T-helper 2 cell treated with Interferon-gamma antibody and Interleukin-4, amounts not matched to agents 5 μg/mL and 100 μg/mL, for 36 hours (primary cell): ENCODE results near the gene CIDEA.

Experiments
- DNase-seq: peaks from one replicate; pipeline ENCODE4 v3.0.0; 2021; ENCODE audit warnings: low spot score
- H3K27ac Mint-ChIP-seq: one replicate; pipeline ENCODE4 v1.8.0; 2021; ENCODE audit warnings: mild to moderate bottlenecking, mixed read lengths
- H3K27me3 Mint-ChIP-seq: one replicate; pipeline ENCODE4 v1.8.0; 2021; ENCODE audit warnings: low read depth, mixed read lengths
- H3K36me3 Mint-ChIP-seq: one replicate; pipeline ENCODE4 v1.8.0; 2021; ENCODE audit warnings: low read depth, mixed read lengths
- H3K4me1 Mint-ChIP-seq: one replicate; pipeline ENCODE4 v1.8.0; 2021; ENCODE audit warnings: low read depth, mixed read lengths
- H3K4me3 Mint-ChIP-seq: one replicate; pipeline ENCODE4 v1.8.0; 2022; ENCODE audit warnings: mild to moderate bottlenecking, moderate library complexity, mixed read lengths
- H3K9me3 Mint-ChIP-seq: one replicate; pipeline ENCODE4 v1.8.0; 2021; ENCODE audit warnings: mixed read lengths

CIDEA gene

DNA sequence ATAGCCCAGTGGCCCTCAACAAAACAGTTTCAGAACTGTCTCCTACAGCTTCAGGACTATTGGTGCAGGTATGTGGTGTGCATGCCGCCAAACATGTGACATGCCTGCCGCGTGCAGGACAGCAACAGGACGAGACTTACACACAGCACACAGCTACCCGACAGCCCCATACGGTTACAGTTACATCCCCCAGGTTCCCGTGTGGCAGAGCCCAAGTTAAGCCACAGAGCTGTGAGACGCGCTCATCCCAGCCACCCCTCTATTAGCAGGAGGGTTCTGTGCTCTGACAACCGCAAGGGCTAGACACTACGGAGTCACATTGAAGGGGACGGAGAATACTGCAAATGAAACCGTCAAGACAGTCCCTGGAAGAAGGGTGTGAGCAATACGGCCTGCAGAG is 37.5 kb downstream of the CIDEA start:
- no peak for DNase-seq
- Mint-ChIP-seq H3K36me3 (no peaks in the 10 kb centered on the region), H3K9me3 (no peaks in the 10 kb centered on the region), H3K4me3 (no peak overlapping the region), H3K27ac (no peak overlapping the region), H3K27me3 (peaks cover 42% of the 10 kb centered on the region), H3K4me1 (no peaks in the 10 kb centered on the region)

DNA sequence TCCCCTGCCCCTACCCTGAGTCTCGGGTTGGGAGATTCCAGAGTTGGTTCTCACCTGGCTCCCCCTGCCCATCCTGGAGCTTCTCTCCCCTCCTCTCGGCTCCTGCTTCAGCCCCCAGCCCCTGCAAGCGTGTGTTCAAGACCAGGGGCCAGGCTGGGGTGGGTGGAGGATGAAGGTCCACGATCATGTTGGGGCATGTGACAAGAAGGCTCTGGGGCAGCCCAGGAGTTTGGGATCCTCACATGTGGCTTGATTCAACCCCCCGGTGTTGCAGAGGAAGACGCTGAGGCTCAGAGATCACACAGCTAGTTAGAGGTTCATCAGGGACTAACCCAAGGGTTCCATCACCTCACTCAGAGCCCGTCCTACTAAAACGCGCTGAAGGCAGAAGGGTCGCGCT is 39.7 kb downstream of the CIDEA start:
- Mint-ChIP-seq H3K4me3 (no peak overlapping the region), H3K4me1 (no peaks in the 10 kb centered on the region), H3K27me3 (peaks cover 28% of the 10 kb centered on the region), H3K9me3 (no peaks in the 10 kb centered on the region), H3K27ac (no peak overlapping the region), H3K36me3 (no peaks in the 10 kb centered on the region)
- DNase-seq, result no peak

DNA sequence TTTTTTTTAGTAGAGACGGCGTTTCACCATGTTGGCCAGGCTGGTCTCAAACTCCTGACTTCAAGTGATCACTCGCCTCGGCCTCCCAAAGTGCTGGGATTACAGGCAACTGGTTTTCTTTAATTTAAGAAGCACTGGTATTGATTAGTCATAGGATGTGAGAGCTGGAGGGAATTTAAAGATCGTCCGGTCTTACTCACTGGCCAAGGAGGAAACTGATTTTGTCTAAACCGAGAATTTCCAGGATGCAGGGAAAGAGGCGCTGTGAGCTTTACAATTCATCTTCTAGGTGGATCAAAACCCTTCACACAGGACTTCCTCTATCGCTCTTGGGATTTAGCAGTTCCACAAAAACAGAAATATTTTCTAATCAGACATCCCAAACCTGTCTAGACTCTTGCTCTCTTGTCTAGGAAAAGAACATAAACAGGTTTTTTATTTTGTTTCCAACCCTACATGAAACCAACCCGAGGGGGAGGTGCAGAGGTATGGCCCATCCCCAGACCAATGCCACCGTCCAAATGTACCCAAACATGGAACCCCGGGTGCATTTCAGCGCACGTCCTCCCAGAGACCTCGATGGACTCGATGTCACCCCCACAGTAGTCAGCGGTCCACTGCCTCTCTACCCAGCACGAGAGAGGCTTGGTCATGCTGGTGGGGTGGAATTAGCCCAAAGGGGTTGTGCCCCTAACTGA is 41.4 kb downstream of the CIDEA start:
- H3K36me3 Mint-ChIP-seq, result no peaks in the 10 kb centered on the region
- H3K27me3 Mint-ChIP-seq, result peaks cover 22% of the 10 kb centered on the region
- H3K9me3 Mint-ChIP-seq, result no peaks in the 10 kb centered on the region
- H3K27ac Mint-ChIP-seq, result no peak overlapping the region
- no peaks in the 10 kb centered on the region for H3K4me1 Mint-ChIP-seq
- no peak overlapping the region for H3K4me3 Mint-ChIP-seq
- DNase-seq, result no peak

DNA sequence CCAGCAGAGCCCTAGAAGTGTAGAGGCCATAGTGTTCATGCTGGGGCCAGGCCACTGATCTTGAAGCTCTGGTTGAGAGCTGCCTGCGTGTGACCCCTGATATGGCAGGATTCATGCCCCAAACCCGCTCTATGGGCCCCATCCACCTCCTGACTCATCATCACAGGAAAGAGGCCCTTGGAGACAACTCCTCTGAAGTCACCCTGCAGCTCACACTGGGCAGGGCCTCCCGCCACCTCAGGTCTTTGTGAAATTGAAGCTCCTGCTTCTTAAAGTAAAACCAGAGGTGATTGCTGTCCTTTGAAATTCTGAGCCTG is 41.9 kb downstream of the CIDEA start:
- Mint-ChIP-seq H3K4me1 (no peaks in the 10 kb centered on the region), H3K36me3 (no peaks in the 10 kb centered on the region), H3K27me3 (peaks cover 27% of the 10 kb centered on the region), H3K27ac (no peak overlapping the region), H3K9me3 (no peaks in the 10 kb centered on the region), H3K4me3 (no peak overlapping the region)
- no peak for DNase-seq

DNA sequence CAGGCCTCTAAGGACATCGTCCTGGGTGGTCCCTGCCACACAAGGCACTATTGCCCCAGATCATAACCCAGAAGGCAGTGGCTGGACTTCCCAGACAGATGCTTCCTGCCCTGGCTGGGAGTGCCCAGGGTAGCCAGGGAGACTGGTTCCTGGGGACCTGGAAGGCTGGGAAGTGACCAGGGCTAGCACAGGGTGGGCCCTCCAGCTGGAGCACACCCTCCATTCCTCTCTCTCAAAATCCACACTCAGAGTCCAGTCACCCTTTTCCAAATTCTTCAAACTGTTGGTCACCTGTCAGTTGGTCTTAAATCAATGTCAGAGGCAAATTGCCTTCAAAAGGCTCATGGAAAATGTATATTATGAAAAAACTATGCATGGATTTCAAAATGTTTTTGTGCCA is 42.3 kb downstream of the CIDEA start:
- no peaks in the 10 kb centered on the region for H3K36me3 Mint-ChIP-seq
- DNase-seq, result no peak
- H3K27me3 Mint-ChIP-seq, result peaks cover 29% of the 10 kb centered on the region
- no peak overlapping the region for H3K4me3 Mint-ChIP-seq
- H3K27ac Mint-ChIP-seq, result no peak overlapping the region
- H3K9me3 Mint-ChIP-seq, result no peaks in the 10 kb centered on the region
- no peaks in the 10 kb centered on the region for H3K4me1 Mint-ChIP-seq

DNA sequence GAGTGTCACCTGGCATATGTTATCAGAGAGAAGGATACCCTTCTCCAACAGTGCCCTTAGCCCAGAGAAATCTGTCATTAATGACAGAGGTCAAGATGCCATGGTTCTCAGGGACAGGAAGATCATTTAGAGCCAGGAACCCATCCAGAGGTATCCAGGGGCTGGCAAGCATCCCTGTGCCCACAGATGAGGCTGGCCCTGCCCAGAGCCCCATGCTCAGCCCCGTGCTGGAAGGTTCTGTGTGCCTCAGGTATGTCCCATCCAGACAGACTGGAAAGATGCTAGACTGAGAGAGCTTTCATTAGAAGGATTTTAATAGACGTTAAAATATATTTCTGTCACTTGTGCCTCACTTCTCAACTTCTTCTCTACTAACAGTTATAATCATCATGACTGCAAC is 45.7 kb downstream of the CIDEA start:
- no peak for DNase-seq
- H3K27ac Mint-ChIP-seq, result no peak overlapping the region
- peaks cover 32% of the 10 kb centered on the region for H3K27me3 Mint-ChIP-seq
- no peaks in the 10 kb centered on the region for H3K36me3 Mint-ChIP-seq
- no peaks in the 10 kb centered on the region for H3K9me3 Mint-ChIP-seq
- no peak overlapping the region for H3K4me3 Mint-ChIP-seq
- no peaks in the 10 kb centered on the region for H3K4me1 Mint-ChIP-seq

DNA sequence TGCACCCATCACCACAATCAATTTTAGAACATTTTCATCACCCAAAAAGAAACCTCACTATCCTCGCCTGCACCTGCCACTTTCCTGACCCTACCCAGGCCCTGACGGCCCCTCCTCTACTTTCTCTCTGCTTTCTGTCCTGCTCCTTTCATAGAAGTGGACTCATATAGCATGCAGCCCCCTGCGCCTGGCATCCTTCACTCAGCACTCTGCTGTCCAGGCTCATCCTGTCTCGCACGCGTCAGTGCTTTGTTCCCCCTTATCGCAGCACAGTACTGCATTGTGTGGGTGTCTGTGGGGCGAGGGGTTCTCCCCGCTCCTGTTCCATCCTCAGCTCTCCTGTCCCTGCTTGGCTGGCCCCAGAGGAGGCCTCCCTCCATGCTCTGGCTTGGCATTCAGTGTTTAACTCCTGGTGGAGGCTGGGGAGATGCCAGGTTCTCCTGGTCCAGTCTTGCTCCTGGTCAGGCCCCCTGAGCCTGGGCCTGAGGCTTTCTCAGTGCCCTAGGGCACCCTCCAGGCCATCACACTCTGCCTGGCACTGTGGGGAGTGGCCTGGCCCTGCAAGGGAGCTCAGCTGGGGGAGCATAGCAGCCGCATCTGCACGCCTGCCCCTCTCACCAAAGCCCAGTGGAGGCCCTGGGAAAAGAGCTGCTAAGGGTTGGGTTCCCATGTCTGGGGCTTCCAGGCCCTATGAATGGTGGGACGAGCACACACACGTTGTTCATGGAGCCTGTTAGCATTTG is 47.3 kb downstream of the CIDEA start:
- peaks cover 42% of the 10 kb centered on the region for H3K27me3 Mint-ChIP-seq
- H3K4me3 Mint-ChIP-seq, result no peak overlapping the region
- H3K4me1 Mint-ChIP-seq, result no peaks in the 10 kb centered on the region
- H3K9me3 Mint-ChIP-seq, result no peaks in the 10 kb centered on the region
- DNase-seq, result no peak
- no peaks in the 10 kb centered on the region for H3K36me3 Mint-ChIP-seq
- no peak overlapping the region for H3K27ac Mint-ChIP-seq

DNA sequence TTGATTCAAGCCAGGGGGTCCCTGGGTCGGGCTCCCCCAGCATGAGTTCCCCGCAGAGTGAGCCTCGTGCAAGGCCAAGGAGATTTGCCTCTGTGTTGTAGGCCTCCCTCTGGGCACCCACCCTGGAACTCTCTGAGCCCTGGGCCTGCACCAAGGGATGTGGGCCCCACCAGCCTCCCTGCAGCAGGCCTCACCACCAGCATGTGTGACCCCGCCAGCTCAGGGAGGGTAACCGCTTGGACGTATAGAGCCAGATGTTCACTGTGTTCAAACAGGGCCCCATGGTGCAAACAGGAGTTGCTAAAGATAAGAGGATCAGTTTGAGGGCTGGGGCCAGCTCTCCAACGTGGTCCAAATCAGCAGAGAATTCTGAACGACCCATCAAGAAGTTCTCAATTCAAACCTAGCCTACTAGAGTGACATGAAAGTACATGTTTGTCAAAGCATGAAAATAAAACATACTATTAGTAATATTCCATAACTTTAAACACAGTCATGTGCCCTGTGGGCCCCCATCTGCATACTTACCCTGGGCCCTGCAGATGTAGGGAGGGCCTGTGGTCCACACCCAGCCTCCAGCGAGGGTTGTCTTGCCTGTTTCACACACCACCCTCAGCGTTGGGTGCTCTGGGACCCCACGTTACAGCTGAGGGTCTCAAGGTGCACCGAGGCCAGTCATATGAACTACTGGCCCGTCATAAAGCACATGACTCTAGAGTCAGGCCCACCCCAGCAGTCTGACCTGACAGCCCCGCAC is 48.4 kb downstream of the CIDEA start:
- DNase-seq, result no peak
- H3K36me3 Mint-ChIP-seq, result no peaks in the 10 kb centered on the region
- no peaks in the 10 kb centered on the region for H3K9me3 Mint-ChIP-seq
- H3K4me1 Mint-ChIP-seq, result peaks cover 6% of the 10 kb centered on the region
- H3K27me3 Mint-ChIP-seq, result peaks cover 51% of the 10 kb centered on the region
- no peak overlapping the region for H3K27ac Mint-ChIP-seq
- no peak overlapping the region for H3K4me3 Mint-ChIP-seq

DNA sequence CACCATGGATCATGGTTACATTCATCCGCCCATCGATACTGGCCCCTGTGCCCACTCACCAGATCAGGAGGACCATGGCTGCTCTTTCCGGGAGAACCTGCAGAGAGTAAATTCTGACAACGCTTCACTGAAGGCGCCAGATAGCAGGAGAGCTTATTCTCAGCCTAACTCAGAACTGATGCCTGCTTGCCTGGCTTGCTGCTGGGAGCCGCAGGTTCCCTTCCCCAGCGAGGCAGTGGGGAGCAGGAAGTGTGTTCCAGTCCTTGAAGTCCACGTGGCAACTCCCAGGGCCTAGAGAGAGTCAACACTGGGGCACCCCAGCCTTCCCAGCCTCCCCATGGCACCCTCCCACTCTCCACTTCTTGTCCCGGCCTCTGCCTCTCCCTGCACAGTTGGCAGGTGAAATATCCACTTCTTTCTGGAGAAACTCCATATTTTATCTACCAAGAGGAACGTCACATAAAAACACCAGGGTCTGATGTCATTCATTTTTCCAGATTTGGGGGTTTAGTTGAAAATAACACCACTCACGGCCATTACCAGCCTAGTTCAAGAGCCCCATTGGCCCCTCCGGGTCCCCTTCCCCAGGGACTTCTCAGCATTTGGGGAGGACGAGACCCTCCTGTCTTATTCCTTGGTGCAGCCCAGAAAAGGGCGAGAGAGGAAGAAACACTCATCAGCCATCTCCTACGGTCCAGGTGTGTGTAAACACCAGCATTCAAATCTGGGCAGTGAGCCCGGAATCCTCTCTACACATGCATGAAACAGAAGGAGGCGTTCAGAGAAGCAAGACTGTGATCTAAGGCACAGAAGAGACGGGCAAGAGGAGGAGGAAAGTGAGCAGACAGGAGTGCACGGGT is 50.4 kb downstream of the CIDEA start:
- H3K9me3 Mint-ChIP-seq, result no peaks in the 10 kb centered on the region
- peaks cover 8% of the 10 kb centered on the region for H3K4me1 Mint-ChIP-seq
- peaks cover 2% of the 10 kb centered on the region for H3K36me3 Mint-ChIP-seq
- peaks cover 49% of the 10 kb centered on the region for H3K27me3 Mint-ChIP-seq
- H3K27ac Mint-ChIP-seq, result no peak overlapping the region
- H3K4me3 Mint-ChIP-seq, result no peak overlapping the region
- no peak for DNase-seq

DNA sequence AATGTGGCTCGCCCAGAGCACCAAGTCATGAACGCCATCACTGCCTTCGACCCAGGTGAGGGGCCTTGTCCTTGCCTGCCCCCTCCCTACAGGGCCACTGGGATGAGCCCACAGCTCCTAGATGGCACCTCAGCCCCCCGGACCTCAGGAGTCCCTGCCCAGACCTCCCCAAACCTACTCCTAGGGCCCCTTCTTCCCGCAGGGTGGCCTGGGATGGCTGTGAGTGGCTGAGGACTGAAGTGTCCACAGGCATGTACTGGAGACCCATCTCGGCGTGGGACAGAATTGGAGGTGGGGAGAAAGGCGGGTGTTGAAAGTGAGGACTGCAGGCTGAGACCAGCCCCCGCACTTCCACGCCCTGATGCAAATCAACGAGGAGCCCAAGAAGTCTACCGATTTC is 51.0 kb downstream of the CIDEA start:
- DNase-seq, result no peak
- peaks cover 5% of the 10 kb centered on the region for H3K36me3 Mint-ChIP-seq
- H3K27me3 Mint-ChIP-seq, result peaks cover 45% of the 10 kb centered on the region
- H3K4me3 Mint-ChIP-seq, result no peak overlapping the region
- no peak overlapping the region for H3K27ac Mint-ChIP-seq
- H3K9me3 Mint-ChIP-seq, result no peaks in the 10 kb centered on the region
- H3K4me1 Mint-ChIP-seq, result peaks cover 12% of the 10 kb centered on the region

DNA sequence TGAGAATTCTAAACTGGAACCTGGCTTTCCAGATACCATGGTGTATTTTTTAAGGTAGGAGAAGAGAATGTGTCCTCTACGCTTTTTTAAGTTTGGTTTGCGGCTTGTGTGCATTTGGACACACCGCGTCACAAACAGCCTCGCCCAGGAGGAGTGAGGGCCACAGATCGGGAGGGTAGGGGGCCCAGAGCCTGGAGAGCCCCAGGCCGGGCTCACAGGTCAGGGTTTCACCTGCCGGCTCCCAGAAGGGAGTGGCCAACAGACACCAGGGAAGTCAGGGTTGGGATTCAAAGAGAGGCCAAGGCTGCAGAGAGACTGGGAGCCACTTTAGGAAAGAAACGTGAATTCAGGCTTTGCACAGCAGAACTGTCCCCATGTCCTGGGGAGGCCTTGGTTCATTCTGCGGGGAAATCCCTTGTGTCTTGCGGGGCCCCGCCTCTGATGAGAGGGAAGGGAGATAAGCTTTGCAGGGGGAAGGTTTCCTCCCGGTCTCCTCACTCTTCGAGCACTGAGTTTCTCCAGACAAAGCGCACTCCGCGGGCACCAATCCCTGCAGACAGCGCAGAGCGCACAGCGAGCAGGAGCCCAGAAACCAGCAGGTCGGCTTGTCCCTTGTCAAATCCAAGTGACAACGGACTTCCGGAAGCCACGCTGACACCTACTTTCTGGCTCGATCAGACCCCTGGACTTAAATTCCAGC is 51.9 kb downstream of the CIDEA start:
- DNase-seq, result no peak
- Mint-ChIP-seq H3K4me1 (peaks cover 12% of the 10 kb centered on the region), H3K9me3 (peaks cover 3% of the 10 kb centered on the region), H3K4me3 (no peak overlapping the region), H3K27me3 (peaks cover 40% of the 10 kb centered on the region), H3K27ac (no peak overlapping the region), H3K36me3 (peaks cover 11% of the 10 kb centered on the region)

DNA sequence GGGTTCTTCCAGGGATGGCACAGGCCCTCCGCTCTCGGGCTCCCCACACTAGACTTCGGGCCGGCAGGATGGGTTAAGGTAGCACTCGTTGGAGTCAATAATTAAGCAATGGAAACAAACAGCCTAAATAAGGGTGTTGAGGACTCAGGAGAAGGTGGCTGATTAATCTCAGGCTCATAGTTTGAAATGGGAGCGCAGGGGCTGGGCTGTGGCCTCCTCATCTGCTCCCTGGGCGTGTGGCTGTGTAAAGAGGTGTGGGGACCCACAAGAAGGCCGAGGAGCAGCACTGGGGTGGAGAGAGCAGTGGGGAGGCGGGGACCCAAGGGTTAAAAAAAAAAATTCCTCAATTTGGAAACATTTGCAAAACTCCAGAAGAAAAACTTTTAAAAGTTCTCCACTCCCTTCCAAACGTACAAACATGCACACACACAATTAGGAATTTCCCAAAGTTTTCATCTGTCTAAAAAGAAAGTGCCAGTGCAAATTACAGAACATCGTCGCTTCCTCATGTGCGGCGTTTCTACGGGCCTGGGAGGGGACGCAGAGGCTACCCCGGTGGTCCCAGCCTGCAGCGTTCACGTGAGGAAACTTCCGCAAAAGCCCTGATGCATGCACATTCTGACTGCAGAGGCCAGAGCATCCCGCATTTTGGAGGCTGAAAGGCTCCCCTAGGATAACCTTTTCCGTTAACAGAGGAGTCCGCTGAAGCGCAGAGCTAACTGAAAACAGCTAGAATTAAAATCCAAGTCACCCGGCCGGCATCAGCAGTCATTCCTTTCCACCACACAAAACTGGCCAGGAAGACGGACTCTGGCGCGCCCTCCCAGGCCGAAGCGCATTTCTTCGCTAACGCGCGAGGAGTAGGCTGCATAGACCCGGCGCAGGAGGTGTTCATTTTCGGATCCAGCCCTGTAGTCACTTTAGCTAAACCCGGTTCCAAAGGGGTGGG is 52.9 kb downstream of the CIDEA start:
- Mint-ChIP-seq H3K27ac (peak overlapping the region; percentile 57), H3K36me3 (peaks cover 18% of the 10 kb centered on the region), H3K27me3 (peaks cover 37% of the 10 kb centered on the region), H3K4me1 (peaks cover 12% of the 10 kb centered on the region), H3K4me3 (peak overlapping the region; percentile 85), H3K9me3 (peaks cover 10% of the 10 kb centered on the region)
- DNase-seq, result no peak
